Retina (tissue), 1 donor: ENCODE measurements around the gene ACP6.

Source experiments
- DNase-seq: peaks from one replicate; pipeline ENCODE4 v3.0.0-alpha.2; 2016

The ACP6 gene

GRCh38 chr1:147648933-147649332 lies 21.4 kb downstream of the ACP6 start:
- DNase-seq, result no peak

- no peak for DNase-seq
Observed at GRCh38 chr1:147647796-147648633, 22.3 kb downstream of the ACP6 start.

GRCh38 chr1:147643974-147644373 lies 26.4 kb downstream of the ACP6 start:
- DNase-seq, result no peak

- DNase-seq, result peak; percentile 12
Observed at GRCh38 chr1:147641695-147642592, 28.4 kb downstream of the ACP6 start.

- DNase-seq, result no peak
Observed at GRCh38 chr1:147641291-147641690, 29.0 kb downstream of the ACP6 start.

GRCh38 chr1:147640553-147641165 lies 29.7 kb downstream of the ACP6 start:
- DNase-seq, result peak; percentile 66

GRCh38 chr1:147636314-147636713 lies 34.0 kb downstream of the ACP6 start:
- no peak for DNase-seq

- DNase-seq, result no peak
Observed at GRCh38 chr1:147635342-147635741, 35.0 kb downstream of the ACP6 start.

- no peak for DNase-seq
Observed at GRCh38 chr1:147634645-147635044, 35.7 kb downstream of the ACP6 start.

- DNase-seq, result no peak
Observed at GRCh38 chr1:147633759-147634158, 36.6 kb downstream of the ACP6 start.

GRCh38 chr1:147631839-147632238 lies 38.5 kb downstream of the ACP6 start:
- DNase-seq, result no peak

GRCh38 chr1:147630447-147630846 lies 39.9 kb downstream of the ACP6 start:
- DNase-seq, result no peak

GRCh38 chr1:147630022-147630421 lies 40.3 kb downstream of the ACP6 start:
- DNase-seq, result no peak

- DNase-seq, result no peak
Observed at GRCh38 chr1:147628441-147628840, 41.9 kb downstream of the ACP6 start.

- peak; percentile 62 for DNase-seq
Observed at GRCh38 chr1:147627435-147628110, 42.8 kb downstream of the ACP6 start.

GRCh38 chr1:147626739-147627138 lies 43.6 kb downstream of the ACP6 start:
- no peak for DNase-seq

- DNase-seq, result no peak
Observed at GRCh38 chr1:147626291-147626690, 44.0 kb downstream of the ACP6 start.

GRCh38 chr1:147625362-147625995 lies 44.8 kb downstream of the ACP6 start:
- no peak for DNase-seq

- DNase-seq, result no peak
Observed at GRCh38 chr1:147624529-147624928, 45.8 kb downstream of the ACP6 start.

- no peak for DNase-seq
Observed at GRCh38 chr1:147624011-147624410, 46.3 kb downstream of the ACP6 start.

GRCh38 chr1:147622731-147623130 lies 47.6 kb downstream of the ACP6 start:
- no peak for DNase-seq

- no peak for DNase-seq
Observed at GRCh38 chr1:147620543-147620942, 49.8 kb downstream of the ACP6 start.
